MM.1S (cell line): ENCODE data around the gene THOP1.

Source experiments
- EZH2phosphoT487 ChIP-seq: fragments of 300-600 bp; sonication (generic); IDR thresholded peaks from 2 replicates; pipeline ENCODE4 v1.6.1; 2018; ENCODE audit warnings: antibody characterized with exemption, low read length
- TF ChIP-seq, protein P1 (sequence below): fragments of 300-600 bp; sonication (generic); IDR thresholded peaks from 2 replicates; pipeline ENCODE4 v1.5.1; 2016; ENCODE audit warnings: antibody characterized with exemption, low read length, mixed read lengths

DNA sequence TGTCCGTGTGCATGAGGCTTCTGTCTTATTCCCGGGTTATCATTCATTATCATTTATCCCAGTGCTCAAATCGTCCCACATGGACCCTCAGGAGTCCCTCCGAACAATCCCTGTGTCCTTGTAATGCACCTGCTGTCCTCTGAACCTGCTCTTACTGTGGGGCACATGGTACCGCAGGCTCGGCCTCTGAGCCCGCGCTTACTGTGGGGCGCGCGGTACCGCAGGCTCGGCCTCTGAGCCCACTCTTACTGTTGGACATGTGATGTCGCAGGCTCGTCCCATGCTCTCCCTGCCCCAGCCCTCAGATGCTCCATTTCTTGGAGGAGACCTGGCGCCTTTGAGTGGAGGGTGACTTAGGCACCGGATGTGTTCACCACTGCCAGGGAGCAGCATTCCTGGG lies 17.5 kb downstream of the THOP1 start:
- no peak for TF ChIP-seq EZH2phosphoT487
- TF ChIP-seq, protein P1, sequence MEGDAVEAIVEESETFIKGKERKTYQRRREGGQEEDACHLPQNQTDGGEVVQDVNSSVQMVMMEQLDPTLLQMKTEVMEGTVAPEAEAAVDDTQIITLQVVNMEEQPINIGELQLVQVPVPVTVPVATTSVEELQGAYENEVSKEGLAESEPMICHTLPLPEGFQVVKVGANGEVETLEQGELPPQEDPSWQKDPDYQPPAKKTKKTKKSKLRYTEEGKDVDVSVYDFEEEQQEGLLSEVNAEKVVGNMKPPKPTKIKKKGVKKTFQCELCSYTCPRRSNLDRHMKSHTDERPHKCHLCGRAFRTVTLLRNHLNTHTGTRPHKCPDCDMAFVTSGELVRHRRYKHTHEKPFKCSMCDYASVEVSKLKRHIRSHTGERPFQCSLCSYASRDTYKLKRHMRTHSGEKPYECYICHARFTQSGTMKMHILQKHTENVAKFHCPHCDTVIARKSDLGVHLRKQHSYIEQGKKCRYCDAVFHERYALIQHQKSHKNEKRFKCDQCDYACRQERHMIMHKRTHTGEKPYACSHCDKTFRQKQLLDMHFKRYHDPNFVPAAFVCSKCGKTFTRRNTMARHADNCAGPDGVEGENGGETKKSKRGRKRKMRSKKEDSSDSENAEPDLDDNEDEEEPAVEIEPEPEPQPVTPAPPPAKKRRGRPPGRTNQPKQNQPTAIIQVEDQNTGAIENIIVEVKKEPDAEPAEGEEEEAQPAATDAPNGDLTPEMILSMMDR = no peak
